Prostate gland (tissue), 2 donors: Measurements from ENCODE around the gene INPP4B. TPM values are rescaled to one million over a fixed set of nuclear protein-coding genes. Genes with fewer than 3 reads are reported as not detected.

Experiments used
- DNase-seq: peaks from one replicate; pipeline ENCODE4 v3.0.0-alpha.2; 2019; ENCODE audit warnings: low spot score
- H3K27ac ChIP-seq, 2 donors: fragments of 200-600 bp; sonication (generic); 2 replicates each; pipeline ENCODE4 v1.5.1; 2017 to 2019
- H3K27me3 ChIP-seq: fragments of 200-600 bp; sonication (generic); replicated peaks from 2 replicates; pipeline ENCODE4 v1.5.1; 2019; ENCODE audit not compliant: insufficient read depth
- H3K36me3 ChIP-seq, 2 donors: fragments of 200-600 bp; sonication (generic); 1 replicate in 1 of 2; 2 replicates in 1 of 2; pipeline versions ENCODE4 v1.5.1 to v1.8.1; 2017 to 2019
- H3K4me1 ChIP-seq: fragments of 200-600 bp; sonication (generic); replicated peaks from 2 replicates; pipeline ENCODE4 v1.5.1; 2019
- H3K4me3 ChIP-seq, 2 donors: fragments of 200-600 bp; sonication (generic); 2 replicates each; pipeline ENCODE4 v1.5.1; 2017 to 2019
- H3K9me3 ChIP-seq: fragments of 200-600 bp; sonication (generic); 2 replicates; pipeline ENCODE4 v1.5.1; 2017
- POLR2A ChIP-seq: fragments of 450-650 bp; IDR thresholded peaks from one replicate; pipeline ENCODE4 v1.6.1; 2016; ENCODE audit warnings: antibody characterized with exemption, mild to moderate bottlenecking
- POLR2AphosphoS5 ChIP-seq: sonication (generic); formaldehyde crosslinking; IDR thresholded peaks from one replicate; pipeline ENCODE4 v1.6.1; 2017; ENCODE audit warnings: antibody characterized with exemption
- WGBS: methylation state at CpG from one replicate; pipeline ENCODE4 v1.1.5; 2018; 5-methylcytosine and 5-hydroxymethylcytosine counted together
- intact Hi-C: fragments of 100-400 bp; cut with DNase I; formaldehyde crosslinking; loops from one replicate; pipeline ENCODE4 v1.14.2; 2022
- total RNA-seq, 2 donors: library from RNA; depleted of rRNA; stranded (reverse); fragments of >200 nt; gene quantifications; one replicate each; pipeline ENCODE4 v1.1.0, GENCODE V29; 2016
- TF ChIP-seq, protein P1 (sequence below), 4 experiments: fragments of 200-600 bp in 2 of 4; fragments of 450-650 bp in 2 of 4; sonication (generic) in 2 of 4; IDR thresholded peaks; 1 replicate in 3 of 4; 2 replicates in 1 of 4; pipeline ENCODE4 v1.5.1; 2016 to 2019; ENCODE audit warnings: antibody characterized with exemption in 4 of 4, mild to moderate bottlenecking in 2 of 4, moderate library complexity in 2 of 4

INPP4B gene
- total RNA-seq, 2 donors from 2014 or later, result 22.3 to 49.7 TPM

DNA sequence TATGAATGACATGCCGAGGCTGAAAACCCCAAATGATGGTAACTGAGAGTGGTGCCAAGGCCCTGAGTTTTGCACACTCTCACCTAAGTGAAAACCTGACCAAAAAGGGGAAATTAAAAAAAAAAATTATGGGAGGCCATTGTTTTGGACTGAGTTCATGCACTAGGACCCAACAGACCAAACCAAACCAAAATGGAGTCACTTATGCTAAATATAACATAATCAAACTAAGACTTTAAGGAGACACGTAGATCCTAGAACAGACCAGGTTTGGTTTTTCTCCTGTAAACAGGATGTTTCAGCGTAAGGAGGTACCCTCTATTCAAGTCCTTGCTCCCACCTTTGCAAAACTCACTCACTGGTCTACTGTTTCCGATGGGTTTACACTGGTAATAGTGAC, 453.0 kb downstream of the INPP4B start:
- Histone ChIP-seq H3K36me3 (no peaks in the 10 kb centered on the region), H3K27ac (no peak overlapping the region), H3K4me3 (no peak overlapping the region), H3K9me3 (no peaks in the 10 kb centered on the region), H3K27me3 (no peaks in the 10 kb centered on the region), H3K4me1 (no peaks in the 10 kb centered on the region)
- no peak for DNase-seq
- TF ChIP-seq, protein P1, sequence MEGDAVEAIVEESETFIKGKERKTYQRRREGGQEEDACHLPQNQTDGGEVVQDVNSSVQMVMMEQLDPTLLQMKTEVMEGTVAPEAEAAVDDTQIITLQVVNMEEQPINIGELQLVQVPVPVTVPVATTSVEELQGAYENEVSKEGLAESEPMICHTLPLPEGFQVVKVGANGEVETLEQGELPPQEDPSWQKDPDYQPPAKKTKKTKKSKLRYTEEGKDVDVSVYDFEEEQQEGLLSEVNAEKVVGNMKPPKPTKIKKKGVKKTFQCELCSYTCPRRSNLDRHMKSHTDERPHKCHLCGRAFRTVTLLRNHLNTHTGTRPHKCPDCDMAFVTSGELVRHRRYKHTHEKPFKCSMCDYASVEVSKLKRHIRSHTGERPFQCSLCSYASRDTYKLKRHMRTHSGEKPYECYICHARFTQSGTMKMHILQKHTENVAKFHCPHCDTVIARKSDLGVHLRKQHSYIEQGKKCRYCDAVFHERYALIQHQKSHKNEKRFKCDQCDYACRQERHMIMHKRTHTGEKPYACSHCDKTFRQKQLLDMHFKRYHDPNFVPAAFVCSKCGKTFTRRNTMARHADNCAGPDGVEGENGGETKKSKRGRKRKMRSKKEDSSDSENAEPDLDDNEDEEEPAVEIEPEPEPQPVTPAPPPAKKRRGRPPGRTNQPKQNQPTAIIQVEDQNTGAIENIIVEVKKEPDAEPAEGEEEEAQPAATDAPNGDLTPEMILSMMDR (IDR thresholded peaks at IDR 0.05), result no peak
- no peak for TF ChIP-seq POLR2AphosphoS5
- no peak for TF ChIP-seq POLR2A
- 86% methylated on average over 4 of the region's 4 CpGs for WGBS
- intact Hi-C loops, result no loop called here

DNA sequence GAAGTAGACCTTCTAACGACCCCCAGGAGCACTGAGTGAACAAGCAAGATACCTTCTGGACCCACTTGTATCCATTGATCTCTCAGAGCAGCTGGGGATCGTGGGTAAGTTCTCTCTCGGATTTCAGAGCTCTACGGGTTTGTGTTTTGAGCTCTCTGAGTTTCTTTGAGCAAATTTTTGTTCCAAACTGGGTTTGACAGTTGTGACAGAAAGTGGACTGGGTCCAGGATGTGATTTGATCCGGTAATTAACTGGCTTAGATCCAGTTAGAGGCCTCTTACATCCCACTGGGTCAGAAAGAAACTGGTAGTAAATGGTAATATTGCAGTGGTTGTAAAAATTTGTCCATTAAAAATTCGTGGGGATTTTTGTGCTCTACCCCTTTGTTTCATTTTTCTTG, 459.2 kb downstream of the INPP4B start:
- Histone ChIP-seq H3K27ac (no peak overlapping the region), H3K9me3 (no peaks in the 10 kb centered on the region), H3K4me1 (no peaks in the 10 kb centered on the region), H3K4me3 (no peak overlapping the region), H3K27me3 (no peaks in the 10 kb centered on the region), H3K36me3 (no peaks in the 10 kb centered on the region)
- no peak for DNase-seq
- no peak for TF ChIP-seq POLR2A
- TF ChIP-seq POLR2AphosphoS5, result no peak
- TF ChIP-seq, protein P1 (IDR thresholded peaks at IDR 0.05), result no peak
- WGBS, result 82% methylated on average over 6 of the region's 6 CpGs
- intact Hi-C loops, result no loop called here

DNA sequence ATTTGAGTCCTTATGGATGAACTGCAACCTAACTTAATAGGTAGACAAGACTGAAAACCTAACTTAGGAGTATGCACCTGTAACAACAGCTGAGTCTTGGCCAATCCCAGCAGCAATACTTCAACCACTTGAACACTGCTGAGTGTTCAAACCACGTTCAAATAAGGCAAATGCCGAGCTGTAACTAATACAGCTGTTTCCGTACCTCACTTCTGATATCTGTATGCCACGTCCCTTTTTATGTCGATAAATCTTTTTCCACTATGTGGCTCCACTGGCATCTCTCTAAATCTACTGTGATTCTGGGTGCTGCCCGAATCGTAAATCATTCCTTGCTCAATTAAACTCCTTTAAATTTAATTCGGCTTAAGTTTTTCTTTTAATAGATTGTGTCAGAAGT, 459.7 kb downstream of the INPP4B start:
- Histone ChIP-seq H3K27me3 (no peaks in the 10 kb centered on the region), H3K4me3 (no peak overlapping the region), H3K27ac (no peak overlapping the region), H3K36me3 (no peaks in the 10 kb centered on the region), H3K9me3 (no peaks in the 10 kb centered on the region), H3K4me1 (no peaks in the 10 kb centered on the region)
- WGBS, result 91% methylated on average over 8 of the region's 8 CpGs
- intact Hi-C loops, result no loop called here
- no peak for DNase-seq
- no peak for TF ChIP-seq POLR2A
- no peak for TF ChIP-seq POLR2AphosphoS5
- TF ChIP-seq, protein P1 (IDR thresholded peaks at IDR 0.05), result no peak

DNA sequence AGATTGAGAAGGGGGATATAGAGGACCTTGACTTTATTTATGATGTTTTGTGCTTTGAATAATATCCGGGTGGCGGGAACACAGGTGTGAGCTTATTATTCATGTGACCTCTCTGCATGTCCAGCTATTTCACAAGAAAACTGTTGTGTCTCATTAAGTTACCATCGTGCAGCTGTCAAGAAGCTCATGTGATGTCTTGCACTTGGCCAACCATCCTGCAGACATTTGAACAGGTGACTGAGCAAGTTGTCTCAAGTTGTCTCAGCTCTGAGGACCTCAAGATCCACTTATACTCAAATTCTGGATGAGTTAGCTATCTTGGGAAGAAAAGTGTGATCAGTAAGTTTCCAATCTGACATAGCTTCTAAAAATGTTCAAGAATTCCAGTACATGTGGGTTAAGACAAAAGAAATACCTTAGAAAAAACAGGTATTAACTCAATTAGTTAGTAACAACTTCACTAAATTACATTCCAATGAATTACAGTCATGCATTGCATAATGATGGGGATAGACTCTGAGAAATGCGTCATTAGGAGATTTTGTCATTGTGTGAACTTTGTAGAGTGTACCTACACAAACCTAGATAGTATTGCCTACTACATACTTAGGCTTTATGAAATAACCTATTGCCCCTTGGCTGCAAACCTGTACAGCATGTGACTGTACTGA, 462.2 kb downstream of the INPP4B start:
- Histone ChIP-seq H3K9me3 (no peaks in the 10 kb centered on the region), H3K36me3 (no peaks in the 10 kb centered on the region), H3K4me3 (no peak overlapping the region), H3K4me1 (no peaks in the 10 kb centered on the region), H3K27ac (no peak overlapping the region), H3K27me3 (no peaks in the 10 kb centered on the region)
- intact Hi-C loops, result no loop called here
- DNase-seq, result no peak
- WGBS, result 95% methylated on average over 4 of the region's 4 CpGs
- TF ChIP-seq POLR2AphosphoS5 (no peak), POLR2A (no peak)
- TF ChIP-seq, protein P1 (IDR thresholded peaks at IDR 0.05), result no peak

DNA sequence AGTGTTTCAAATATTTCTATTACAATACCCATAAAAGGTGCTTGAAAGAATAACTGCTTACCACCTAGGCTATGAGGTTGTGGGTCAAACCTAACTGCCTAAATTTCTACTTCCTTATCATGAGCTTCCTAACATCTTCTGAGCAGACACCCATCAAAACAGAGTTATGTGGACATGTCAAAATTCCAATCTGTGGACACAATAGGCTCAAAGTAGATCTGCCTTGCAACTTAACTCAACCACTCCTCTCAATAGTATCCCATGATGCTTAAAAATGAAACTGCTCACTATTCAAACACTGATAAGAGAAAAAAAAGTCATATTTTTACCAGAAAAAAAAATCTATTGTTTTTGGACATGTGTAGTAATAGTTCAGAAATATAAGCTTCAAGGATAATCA, 462.7 kb downstream of the INPP4B start:
- Histone ChIP-seq H3K9me3 (no peaks in the 10 kb centered on the region), H3K36me3 (no peaks in the 10 kb centered on the region), H3K4me1 (no peaks in the 10 kb centered on the region), H3K27me3 (no peaks in the 10 kb centered on the region), H3K27ac (no peak overlapping the region), H3K4me3 (no peak overlapping the region)
- TF ChIP-seq, protein P1 (IDR thresholded peaks at IDR 0.05), result no peak
- no peak for DNase-seq
- intact Hi-C loops, result no loop called here
